ENCODE results near the gene XPR1. TPM values are rescaled to one million over a fixed set of nuclear protein-coding genes. Genes with fewer than 3 reads are reported as not detected.

XPR1 gene
- total and polyA plus RNA-seq, 2 of the 8 experiments (the other 6 are each of a cell fraction or from before 2014, with no cell fraction given): 28.6 to 43.9 TPM

GRCh38 chr1:180603223-180603849, 28.5 kb upstream of the XPR1 start:
- no peaks in the 10 kb centered on the region for H3K79me2 ChIP-seq (ENCODE audit: control insufficient read depth in 1 of 2, insufficient read depth in 2 of 2, low read length in 2 of 2)
- no peak overlapping the region for H4K91ac ChIP-seq (replicated peaks; ENCODE audit: insufficient read length, low read length)
- TF ChIP-seq EP300 (IDR thresholded peaks at IDR 0.05; ENCODE audit: borderline replicate concordance in 1 of 2, low read depth in 2 of 2, low read length in 2 of 2): no peak
- TF ChIP-seq ASH2L (IDR thresholded peaks at IDR 0.05; ENCODE audit: low read length): no peak
- no peak for TF ChIP-seq KDM1A (IDR thresholded peaks at IDR 0.05; ENCODE audit: borderline replicate concordance, low read length)
- TF ChIP-seq SIX5 (IDR thresholded peaks at IDR 0.05; ENCODE audit: low read depth, low read length): no peak
- no peak for TF ChIP-seq TCF12 (IDR thresholded peaks at IDR 0.05; ENCODE audit: low read depth, low read length)
- no peak for TF ChIP-seq RAD21 (IDR thresholded peaks at IDR 0.05 in 1 of 2, conservative IDR thresholded peaks at IDR 0.05 in 1 of 2; ENCODE audit: low read depth in 2 of 2, low read length in 2 of 2)
- TF ChIP-seq HDAC6 (IDR thresholded peaks at IDR 0.05; ENCODE audit: low read depth, low read length): no peak
- TF ChIP-seq RNF2 (IDR thresholded peaks at IDR 0.05; ENCODE audit: borderline replicate concordance, low read depth, low read length, missing control alignments, poor library complexity, severe bottlenecking): no peak
- TF ChIP-seq CHD1 (IDR thresholded peaks at IDR 0.05; ENCODE audit: low read depth, low read length): no peak
- WGBS, 2 experiments (ENCODE audit: extremely low coverage in 1 of 2, insufficient coverage in 1 of 2, insufficient read length in 1 of 2, insufficient replicate concordance in 2 of 2, low coverage in 1 of 2, low lambda C conversion rate in 2 of 2, missing lambda C conversion rate in 1 of 2): 90% methylated on average over 6 of the region's 6 CpGs; no CpG with 5 or more reads in 1 of the 2 experiments
- no peaks in the 10 kb centered on the region; a peak in 1 of 7 replicates for H3K4me1 ChIP-seq (replicated peaks in 1 of 4; ENCODE audit: control insufficient read depth in 3 of 4, insufficient read depth in 4 of 4, low read length in 3 of 4)
- FAIRE-seq: no peak
- H3K27me3 ChIP-seq (replicated peaks in 1 of 4; ENCODE audit: control insufficient read depth in 3 of 4, extremely low read depth in 1 of 4, insufficient read depth in 3 of 4, low read length in 3 of 4): no peaks in the 10 kb centered on the region; a peak in 1 of 7 replicates
- H3K18ac ChIP-seq (ENCODE audit: extremely low read depth, low read length): no peak overlapping the region
- H3K79me1 ChIP-seq (ENCODE audit: low read depth, low read length): no peaks in the 10 kb centered on the region
- no peak overlapping the region for H4K8ac ChIP-seq (ENCODE audit: extremely low read depth, insufficient read depth, low read length)
- no peak overlapping the region for H3K9ac ChIP-seq (replicated peaks in 1 of 4; ENCODE audit: extremely low read depth in 1 of 4, low read depth in 3 of 4, low read length in 3 of 4)
- H3K9me3 ChIP-seq (ENCODE audit: insufficient read depth in 2 of 2, low read depth in 1 of 2, low read length in 1 of 2): no peaks in the 10 kb centered on the region
- H4K5ac ChIP-seq (ENCODE audit: insufficient read length, low read depth, low read length): no peak overlapping the region
- no peak overlapping the region for H3K4ac ChIP-seq (replicated peaks; ENCODE audit: insufficient read length, low read depth, low read length)
- no peak overlapping the region for H3K4me2 ChIP-seq (ENCODE audit: insufficient read depth in 1 of 2, low read depth in 2 of 2, low read length in 2 of 2)
- H3K23ac ChIP-seq (ENCODE audit: insufficient read length): no peak overlapping the region
- ChIA-PET CTCF (ENCODE audit: partially characterized antibody) (interaction anchor here (1.0 to 1.7 kb wide), 3 partner anchors 14 to 260 kb away, joined by 3 to 5 read pairs (median 5); no protein-coding TSS in a partner anchor), POLR2A (ENCODE audit: partially characterized antibody) (no interaction called here)
- no peaks in the 10 kb centered on the region; the same call in 1 of the 2 replicates for H3K23me2 ChIP-seq (ENCODE audit: low read depth, low read length)
- H2BK15ac ChIP-seq (ENCODE audit: low read length): no peak overlapping the region
- H2AK5ac ChIP-seq (ENCODE audit: low read depth, low read length): no peak overlapping the region
- H2BK20ac ChIP-seq (ENCODE audit: low read length): no peak overlapping the region
- H3K36me3 ChIP-seq (ENCODE audit: control insufficient read depth in 2 of 4, insufficient read depth in 4 of 4, low read length in 3 of 4): no peaks in the 10 kb centered on the region
- DNase-seq (ENCODE audit: low read depth in 1 of 2, low spot score in 2 of 2): no peak
- no peaks in the 10 kb centered on the region for H4K20me1 ChIP-seq (replicated peaks in 1 of 2; ENCODE audit: control insufficient read depth in 1 of 2, insufficient read depth in 2 of 2, low read length in 2 of 2)
- no peak overlapping the region for H3K56ac ChIP-seq (replicated peaks; ENCODE audit: insufficient read length, low read depth, low read length)
- H3K4me3 ChIP-seq (ENCODE audit: extremely low read depth in 1 of 4, insufficient read depth in 2 of 4, low read depth in 3 of 4, low read length in 4 of 4): no peak overlapping the region
- H2BK12ac ChIP-seq (ENCODE audit: low read depth, low read length): no peak overlapping the region
- H2AFZ ChIP-seq (ENCODE audit: low read length): no peak overlapping the region
- H2BK120ac ChIP-seq (replicated peaks; ENCODE audit: low read depth, low read length): no peak overlapping the region
- no peak overlapping the region for H3K27ac ChIP-seq (ENCODE audit: low read depth, low read length)
- no peak overlapping the region for H2BK5ac ChIP-seq (ENCODE audit: low read depth, low read length)
- no peak overlapping the region for H3K14ac ChIP-seq (ENCODE audit: insufficient read length)

All from H1 (cell line).